NCI-H226 (cell line): ENCODE measurements around the gene MBNL2.
"Not testable (repeated sequence)": the region's sequence is repeated elsewhere in the genome, so short reads cannot be mapped to it uniquely, and the experiment has no call there.

ENCODE experiments used
- DNase-seq: peaks from one replicate; pipeline ENCODE4 v3.0.0-alpha.2; 2015

The MBNL2 gene

GRCh38 chr13:97329331-97329730 is 107.2 kb downstream of the MBNL2 start:
- no peak for DNase-seq

GRCh38 chr13:97330448-97330847 is 108.3 kb downstream of the MBNL2 start:
- DNase-seq = no peak

- no peak for DNase-seq
Measured at GRCh38 chr13:97332742-97333141, 110.6 kb downstream of the MBNL2 start.

- no peak for DNase-seq
Measured at GRCh38 chr13:97333983-97334382, 111.8 kb downstream of the MBNL2 start.

- DNase-seq = no peak
Measured at GRCh38 chr13:97334690-97335089, 112.6 kb downstream of the MBNL2 start.

GRCh38 chr13:97335488-97336134 is 113.5 kb downstream of the MBNL2 start:
- no peak for DNase-seq

GRCh38 chr13:97337985-97338499 is 115.9 kb downstream of the MBNL2 start:
- DNase-seq = no peak

- no peak for DNase-seq
Measured at GRCh38 chr13:97338571-97338970, 116.4 kb downstream of the MBNL2 start.

- DNase-seq = no peak
Measured at GRCh38 chr13:97339019-97339987, 117.2 kb downstream of the MBNL2 start.

GRCh38 chr13:97339988-97340749 is 118.0 kb downstream of the MBNL2 start:
- no peak for DNase-seq

- DNase-seq = peak; percentile 18
Measured at GRCh38 chr13:97341135-97341534, 119.0 kb downstream of the MBNL2 start.

- no peak for DNase-seq
Measured at GRCh38 chr13:97342136-97342535, 120.0 kb downstream of the MBNL2 start.

GRCh38 chr13:97342936-97343335 is 120.8 kb downstream of the MBNL2 start:
- DNase-seq = no peak

- peak; percentile 24 for DNase-seq
Measured at GRCh38 chr13:97344265-97345175, 122.4 kb downstream of the MBNL2 start.

GRCh38 chr13:97346097-97346496 is 124.0 kb downstream of the MBNL2 start:
- no peak for DNase-seq

- no peak for DNase-seq
Measured at GRCh38 chr13:97346561-97347254, 124.6 kb downstream of the MBNL2 start.

- DNase-seq = no peak
Measured at GRCh38 chr13:97347255-97347932, 125.3 kb downstream of the MBNL2 start.

GRCh38 chr13:97348569-97349100 is 126.5 kb downstream of the MBNL2 start:
- no peak for DNase-seq

GRCh38 chr13:97352012-97352411 is 129.9 kb downstream of the MBNL2 start:
- not testable (repeated sequence) for DNase-seq

- no peak for DNase-seq
Measured at GRCh38 chr13:97352815-97353214, 130.7 kb downstream of the MBNL2 start.
